Calu3 (cell line): ENCODE data around the gene LAMTOR5. TPM values are rescaled to one million over a fixed set of nuclear protein-coding genes. Genes with fewer than 3 reads are reported as not detected.

ENCODE experiments used
- Bru-seq: library from RNA; stranded (reverse); fragments of 400-500 nt; gene quantifications from one replicate; lab custom pipeline; 2021; lab: Mats Ljungman, UMichigan
- BruChase-seq, 2 experiments: library from RNA; stranded (reverse); fragments of 400-500 nt; gene quantifications; one replicate each; lab custom pipeline; 2021; lab: Mats Ljungman, UMichigan
- BruUV-seq: library from RNA; stranded (reverse); fragments of 400-500 nt; replicated peaks from 2 replicates; lab custom pipeline; 2021; lab: Mats Ljungman, UMichigan
- CTCF ChIA-PET: fragments of 300-600 bp; sonication (Branson Sonifier 250); formaldehyde crosslinking; loops from one replicate; lab custom pipeline; 2022; ENCODE audit warnings: antibody characterized with exemption; lab: Charles Lee
- DNase-seq: peaks from one replicate; pipeline ENCODE4 v3.0.0; 2022
- H3K27ac Mint-ChIP-seq: one replicate; pipeline ENCODE4 v1.8.0; 2022; ENCODE audit warnings: mixed read lengths; ENCODE audit not compliant: unreplicated experiment
- H3K27me3 Mint-ChIP-seq: one replicate; pipeline ENCODE4 v1.8.0; 2022; ENCODE audit warnings: mixed read lengths; ENCODE audit not compliant: unreplicated experiment
- H3K36me3 Mint-ChIP-seq: one replicate; pipeline ENCODE4 v1.8.0; 2022; ENCODE audit warnings: mild to moderate bottlenecking, moderate library complexity, mixed read lengths; ENCODE audit not compliant: insufficient read depth, unreplicated experiment
- H3K4me1 Mint-ChIP-seq: one replicate; pipeline ENCODE4 v1.8.0; 2022; ENCODE audit warnings: mild to moderate bottlenecking, low read depth, mixed read lengths; ENCODE audit not compliant: unreplicated experiment
- H3K4me3 Mint-ChIP-seq: one replicate; pipeline ENCODE4 v1.8.0; 2022; ENCODE audit warnings: mild to moderate bottlenecking, low read depth, moderate library complexity, mixed read lengths; ENCODE audit not compliant: unreplicated experiment
- H3K9me3 Mint-ChIP-seq: one replicate; pipeline ENCODE4 v1.8.0; 2022; ENCODE audit warnings: low read depth, mixed read lengths; ENCODE audit not compliant: unreplicated experiment
- intact Hi-C: fragments of 100-400 bp; cut with micrococcal nuclease; formaldehyde crosslinking; loops from one replicate; pipeline ENCODE4 v1.10.0; 2022; ENCODE audit not compliant: unreplicated experiment
- long read RNA-seq: library from polyadenylated mRNA; stranded (forward); transcript quantifications from one replicate; pipeline ENCODE4 v2.0.0, GENCODE V29; 2022
- total RNA-seq: library from RNA; stranded (reverse); gene quantifications from 2 replicates; pipeline ENCODE4 v1.2.3, GENCODE V29; 2022
- TF ChIP-seq, protein P1 (sequence below): fragments of 200-600 bp; IDR thresholded peaks from one replicate; pipeline ENCODE4 v1.8.0; 2022; ENCODE audit warnings: antibody characterized with exemption; ENCODE audit not compliant: unreplicated experiment

Gene LAMTOR5
- total RNA-seq (85.6 and 87.4 TPM in 2 replicates), Bru-seq, nascent RNA (percentile 80 among the genes with signal in this experiment), BruChase-seq, experiment 1, labeled RNA remaining after a 6-hour chase (percentile 95 among the genes with signal in this experiment), BruChase-seq, experiment 2, labeled RNA remaining after a 2-hour chase (percentile 83 among the genes with signal in this experiment)
- long read RNA-seq, transcript LAMTOR5-206 (4 exons, 634 nt) = major isoform, 126 of 136 reads
- long read RNA-seq, partial matches to known transcripts = 1 of 136 reads
- long read RNA-seq, other reads (novel, unspliced or antisense) = 2 of 136 reads

DNA sequence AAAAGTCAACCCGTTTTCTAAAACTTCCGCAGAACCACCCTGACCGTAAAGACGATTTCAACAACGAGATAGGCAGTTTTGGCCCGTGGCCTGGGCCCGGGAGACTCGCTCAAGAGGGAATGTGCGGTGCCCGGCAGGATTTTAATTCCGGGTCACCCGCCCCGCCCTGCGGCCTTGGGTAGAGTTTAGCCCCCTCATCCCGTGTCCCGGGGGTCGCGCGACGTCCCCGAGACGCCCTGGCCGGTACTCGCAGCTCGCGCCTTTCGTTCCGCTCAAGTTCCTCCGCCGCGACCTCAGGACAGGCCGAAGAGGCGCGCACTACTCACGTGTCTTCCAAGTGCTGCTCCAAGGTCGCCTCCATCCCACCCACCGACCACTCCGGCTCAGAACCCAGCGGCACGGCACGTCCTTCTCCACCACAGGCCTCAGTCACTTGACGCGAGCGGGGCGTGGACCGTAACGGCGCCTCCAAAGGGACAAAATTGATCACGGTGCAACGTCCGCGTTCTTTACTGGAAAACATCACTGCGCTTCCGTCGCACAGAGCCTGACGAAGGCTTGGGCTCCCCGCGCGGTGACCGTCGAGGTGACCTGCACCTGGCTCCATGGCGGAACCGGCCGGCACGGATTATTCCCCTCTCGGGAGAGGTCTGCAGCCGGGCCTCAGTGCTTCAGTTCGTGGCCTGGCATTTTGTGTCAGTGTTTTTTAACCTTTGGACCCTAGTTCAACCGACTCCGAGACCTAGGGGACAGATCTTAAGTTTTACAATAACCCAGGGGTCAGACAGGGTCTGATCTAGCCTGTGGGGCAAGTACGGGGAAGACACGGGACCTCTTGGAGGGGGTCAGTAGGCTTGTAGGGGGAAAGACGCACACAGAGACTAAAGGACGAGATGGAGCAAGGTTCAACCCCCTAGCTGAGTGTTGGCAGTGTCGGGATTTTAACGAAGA is at the start of gene LAMTOR5:
Gene LAMTOR5 (minus strand): TSS at position 435 of the 951 bp plus-strand sequence. CDS start 74 bp downstream, at position 361.
- H3K9me3 Mint-ChIP-seq = no peaks in the 10 kb centered on the region
- intact Hi-C loops = loop anchor here (2.0 to 5.0 kb wide), 2 partner anchors 75 to 205 kb away; no protein-coding TSS in a partner anchor
- peak within 1 kb of the TSS; percentile 99 for H3K4me3 Mint-ChIP-seq
- H3K4me1 Mint-ChIP-seq = peaks cover 11% of the 10 kb centered on the region
- H3K36me3 Mint-ChIP-seq = peaks cover 22% of the 10 kb centered on the region
- TF ChIP-seq, protein P1, sequence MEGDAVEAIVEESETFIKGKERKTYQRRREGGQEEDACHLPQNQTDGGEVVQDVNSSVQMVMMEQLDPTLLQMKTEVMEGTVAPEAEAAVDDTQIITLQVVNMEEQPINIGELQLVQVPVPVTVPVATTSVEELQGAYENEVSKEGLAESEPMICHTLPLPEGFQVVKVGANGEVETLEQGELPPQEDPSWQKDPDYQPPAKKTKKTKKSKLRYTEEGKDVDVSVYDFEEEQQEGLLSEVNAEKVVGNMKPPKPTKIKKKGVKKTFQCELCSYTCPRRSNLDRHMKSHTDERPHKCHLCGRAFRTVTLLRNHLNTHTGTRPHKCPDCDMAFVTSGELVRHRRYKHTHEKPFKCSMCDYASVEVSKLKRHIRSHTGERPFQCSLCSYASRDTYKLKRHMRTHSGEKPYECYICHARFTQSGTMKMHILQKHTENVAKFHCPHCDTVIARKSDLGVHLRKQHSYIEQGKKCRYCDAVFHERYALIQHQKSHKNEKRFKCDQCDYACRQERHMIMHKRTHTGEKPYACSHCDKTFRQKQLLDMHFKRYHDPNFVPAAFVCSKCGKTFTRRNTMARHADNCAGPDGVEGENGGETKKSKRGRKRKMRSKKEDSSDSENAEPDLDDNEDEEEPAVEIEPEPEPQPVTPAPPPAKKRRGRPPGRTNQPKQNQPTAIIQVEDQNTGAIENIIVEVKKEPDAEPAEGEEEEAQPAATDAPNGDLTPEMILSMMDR = no peak
- H3K27ac Mint-ChIP-seq = peak within 1 kb of the TSS; percentile 94
- TSS peak; percentile 72 for BruUV-seq
- no peaks in the 10 kb centered on the region for H3K27me3 Mint-ChIP-seq
- CTCF ChIA-PET = interaction anchor here (1.0 to 1.5 kb wide), 2 partner anchors 69 to 88 kb away, joined by 3 read pairs; no protein-coding TSS in a partner anchor
- peak; percentile 87 for DNase-seq

DNA sequence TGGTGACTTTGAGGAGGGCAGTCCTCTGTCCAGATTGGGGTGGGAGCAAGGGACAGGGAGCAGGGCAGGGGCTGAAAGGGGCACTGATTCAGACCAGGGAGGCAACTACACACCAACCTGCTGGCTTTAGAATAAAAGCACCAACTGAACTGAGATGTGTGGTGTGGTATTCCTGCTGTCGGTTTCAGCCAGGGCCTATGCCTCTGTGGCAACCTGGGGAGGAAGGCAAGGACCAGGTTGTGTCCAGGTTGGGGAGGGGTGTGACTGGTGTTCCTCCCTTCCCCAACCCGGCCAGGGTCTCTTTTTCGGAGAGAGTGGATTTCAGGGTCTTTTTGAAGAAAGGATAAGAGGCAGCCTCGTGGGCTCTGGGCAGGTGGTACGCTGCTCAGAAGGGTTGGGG is 49.7 kb upstream of the LAMTOR5 start:
- Mint-ChIP-seq H3K4me1 (no peaks in the 10 kb centered on the region), H3K4me3 (no peak overlapping the region), H3K27ac (no peak overlapping the region), H3K36me3 (peaks cover 3% of the 10 kb centered on the region), H3K9me3 (no peaks in the 10 kb centered on the region), H3K27me3 (peaks cover 47% of the 10 kb centered on the region)
- DNase-seq = no peak
- intact Hi-C loops = no loop called here
- CTCF ChIA-PET = no interaction called here
- TF ChIP-seq, protein P1 = no peak
- no TSS peak for BruUV-seq

DNA sequence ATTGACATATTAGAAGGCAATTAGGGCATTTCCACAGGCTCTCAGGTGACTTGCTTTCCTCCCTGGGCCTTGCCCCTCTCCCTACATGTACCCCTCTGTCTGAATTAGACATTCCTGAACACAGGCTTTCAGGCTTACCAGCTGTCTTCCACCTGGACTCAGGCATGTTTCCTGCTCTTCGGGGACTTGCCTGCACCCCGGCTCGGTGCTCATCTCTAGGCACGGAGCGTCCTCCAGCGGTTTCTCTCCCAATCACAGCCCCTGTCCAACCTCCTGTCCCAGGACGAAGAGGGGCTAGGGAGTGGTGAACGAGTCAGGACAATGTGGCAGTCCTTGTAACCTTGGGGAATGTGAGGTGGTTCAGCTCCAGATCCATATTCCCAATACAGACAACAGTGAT is 47.7 kb upstream of the LAMTOR5 start:
- no TSS peak for BruUV-seq
- TF ChIP-seq, protein P1 = no peak
- no peak overlapping the region for H3K27ac Mint-ChIP-seq
- CTCF ChIA-PET = no interaction called here
- intact Hi-C loops = no loop called here
- no peak for DNase-seq
- peaks cover 67% of the 10 kb centered on the region for H3K27me3 Mint-ChIP-seq
- no peak overlapping the region for H3K4me3 Mint-ChIP-seq
- no peaks in the 10 kb centered on the region for H3K9me3 Mint-ChIP-seq
- peaks cover 3% of the 10 kb centered on the region for H3K36me3 Mint-ChIP-seq
- H3K4me1 Mint-ChIP-seq = no peaks in the 10 kb centered on the region

DNA sequence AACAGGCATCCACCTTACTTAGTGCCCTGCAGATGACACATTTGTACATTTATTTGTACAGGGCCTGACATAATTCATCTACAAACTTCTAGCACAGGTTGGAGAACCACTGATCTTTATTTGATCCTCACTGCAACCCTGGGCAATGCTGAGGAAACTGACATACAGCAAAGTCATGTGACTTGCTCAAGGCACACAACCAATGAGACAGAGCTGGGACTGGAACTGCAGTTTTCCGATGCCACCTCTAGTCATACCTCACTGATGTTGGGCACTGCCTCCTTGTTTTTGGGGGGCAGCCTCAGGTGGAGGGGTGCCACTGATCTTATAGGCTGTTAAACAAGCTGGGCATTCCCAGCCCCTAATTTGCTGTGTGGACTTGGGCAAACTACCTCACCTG is 46.8 kb upstream of the LAMTOR5 start:
- DNase-seq = no peak
- no peaks in the 10 kb centered on the region for H3K4me1 Mint-ChIP-seq
- no peak overlapping the region for H3K27ac Mint-ChIP-seq
- no peaks in the 10 kb centered on the region for H3K9me3 Mint-ChIP-seq
- H3K4me3 Mint-ChIP-seq = no peak overlapping the region
- TF ChIP-seq, protein P1 = no peak
- intact Hi-C loops = no loop called here
- H3K27me3 Mint-ChIP-seq = peaks cover 74% of the 10 kb centered on the region
- no TSS peak for BruUV-seq
- peaks cover 3% of the 10 kb centered on the region for H3K36me3 Mint-ChIP-seq
- CTCF ChIA-PET = no interaction called here
